Gastroesophageal sphincter (tissue), 4 donors: ENCODE results near the gene SLC6A12. TPM values are rescaled to one million over a fixed set of nuclear protein-coding genes. Genes with fewer than 3 reads are reported as not detected.

ENCODE experiments used
- ATAC-seq: fragments of 150-250 bp; one replicate; pipeline ENCODE4 v1.9.1; 2016; ENCODE audit warnings: mild to moderate bottlenecking, moderate library complexity
- H3K27ac ChIP-seq, 4 donors: fragments of 200-600 bp; sonication (generic) in 3 of 4; 1 replicate in 3 of 4; 2 replicates in 1 of 4; pipeline ENCODE4 v1.5.1; 2016 to 2019
- H3K27me3 ChIP-seq: fragments of 200-600 bp; sonication (generic); one replicate; pipeline ENCODE4 v1.5.1; 2019
- H3K36me3 ChIP-seq, 2 donors: fragments of 200-600 bp; sonication (generic); one replicate each; pipeline ENCODE4 v1.5.1; 2019; ENCODE audit warnings: control low read depth in 1 of 2
- H3K4me1 ChIP-seq, 3 donors: fragments of 200-600 bp; sonication (generic); 1 replicate in 2 of 3; 2 replicates in 1 of 3; pipeline ENCODE4 v1.5.1; 2016 to 2019; ENCODE audit warnings: control low read depth in 2 of 3
- H3K4me3 ChIP-seq, 2 donors: fragments of 200-600 bp; sonication (generic); one replicate each; pipeline ENCODE4 v1.5.1; 2019; ENCODE audit warnings: mild to moderate bottlenecking in 1 of 2, moderate library complexity in 1 of 2
- H3K9me3 ChIP-seq, 3 donors: fragments of 200-600 bp; sonication (generic); one replicate each; pipeline ENCODE4 v1.5.1; 2017 to 2019; ENCODE audit warnings: control low read depth in 2 of 3
- CTCF ChIP-seq, 4 experiments: fragments of 200-600 bp in 2 of 4; fragments of 450-650 bp in 2 of 4; sonication (generic) in 1 of 4; IDR thresholded peaks; one replicate each; pipeline ENCODE4 v1.5.1; 2017 to 2019; ENCODE audit warnings: antibody characterized with exemption in 4 of 4, mild to moderate bottlenecking in 2 of 4, moderate library complexity in 2 of 4
- EP300 ChIP-seq: sonication (generic); formaldehyde crosslinking; IDR thresholded peaks from one replicate; pipeline ENCODE4 v1.6.1; 2017; ENCODE audit warnings: antibody characterized with exemption, mild to moderate bottlenecking
- POLR2A ChIP-seq, 2 donors: fragments of 450-650 bp; IDR thresholded peaks; one replicate each; pipeline ENCODE4 v1.6.1; 2017; ENCODE audit warnings: antibody characterized with exemption in 2 of 2, mild to moderate bottlenecking in 2 of 2, moderate library complexity in 1 of 2
- POLR2AphosphoS5 ChIP-seq: sonication (generic); formaldehyde crosslinking; IDR thresholded peaks from one replicate; pipeline ENCODE4 v1.6.1; 2017; ENCODE audit warnings: antibody characterized with exemption
- WGBS, 2 donors: methylation state at CpG; one replicate each; pipeline ENCODE4 v1.1.5; 2018; ENCODE audit warnings: low coverage in 1 of 2; 5-methylcytosine and 5-hydroxymethylcytosine counted together
- total RNA-seq, 4 donors: library from RNA; depleted of rRNA; stranded (reverse); fragments of >200 nt; gene quantifications; one replicate each; pipeline ENCODE4 v1.1.0, GENCODE V29; 2016

The SLC6A12 gene
- total RNA-seq, 4 donors from 2014 or later: 11.3 TPM; not detected in 3

GRCh38 chr12:228846-229200 lies 14.9 kb upstream of the SLC6A12 start:
- no peaks in the 10 kb centered on the region for H3K9me3 ChIP-seq
- TF ChIP-seq POLR2AphosphoS5: no peak
- no peak for TF ChIP-seq POLR2A (IDR thresholded peaks at IDR 0.05)
- no peak for TF ChIP-seq CTCF (IDR thresholded peaks at IDR 0.05)
- TF ChIP-seq EP300: no peak
- H3K36me3 ChIP-seq: no peaks in the 10 kb centered on the region

GRCh38 chr12:227923-228845 lies 14.2 kb upstream of the SLC6A12 start:
- no peak overlapping the region for H3K4me3 ChIP-seq
- no peak for ATAC-seq
- no peaks in the 10 kb centered on the region for H3K9me3 ChIP-seq
- 56 to 76% methylated on average over 2 to 15 of the region's 18 CpGs for WGBS, 2 donors
- H3K4me1 ChIP-seq: no peaks in the 10 kb centered on the region
- peaks cover 30% of the 10 kb centered on the region for H3K27me3 ChIP-seq
- no peaks in the 10 kb centered on the region for H3K36me3 ChIP-seq
- TF ChIP-seq POLR2A (IDR thresholded peaks at IDR 0.05): no peak
- TF ChIP-seq POLR2AphosphoS5: no peak
- no peak for TF ChIP-seq CTCF (IDR thresholded peaks at IDR 0.05)
- no peak for TF ChIP-seq EP300
- no peak overlapping the region for H3K27ac ChIP-seq

More at GRCh38 chr12:228846-229200, 14.9 kb upstream of the SLC6A12 start:
- Histone ChIP-seq H3K27me3 (peaks cover 33% of the 10 kb centered on the region), H3K4me1 (no peaks in the 10 kb centered on the region), H3K4me3 (no peak overlapping the region), H3K27ac (no peak overlapping the region)
- 79% methylated on average over 2 of the region's 3 CpGs; no CpG with 5 or more reads in 1 of the 2 donors for WGBS, 2 donors
- ATAC-seq: no peak

GRCh38 chr12:227286-227915 lies 13.4 kb upstream of the SLC6A12 start:
- Histone ChIP-seq H3K27ac (no peak overlapping the region), H3K27me3 (peaks cover 26% of the 10 kb centered on the region), H3K4me1 (no peaks in the 10 kb centered on the region), H3K36me3 (no peaks in the 10 kb centered on the region), H3K4me3 (no peak overlapping the region), H3K9me3 (no peaks in the 10 kb centered on the region)
- WGBS, 2 donors: 100% methylated on average over 1 of the region's 7 CpGs; no CpG with 5 or more reads in 1 of the 2 donors
- ATAC-seq: no peak
- no peak for TF ChIP-seq POLR2A (IDR thresholded peaks at IDR 0.05)
- no peak for TF ChIP-seq EP300
- no peak for TF ChIP-seq CTCF (IDR thresholded peaks at IDR 0.05)

- Histone ChIP-seq H3K4me3 (no peak overlapping the region), H3K9me3 (no peaks in the 10 kb centered on the region), H3K4me1 (no peaks in the 10 kb centered on the region), H3K36me3 (no peaks in the 10 kb centered on the region), H3K27me3 (peaks cover 29% of the 10 kb centered on the region), H3K27ac (no peak overlapping the region)
- WGBS, 2 donors: 67% methylated on average over 1 of the region's 14 CpGs; no CpG with 5 or more reads in 1 of the 2 donors
- no peak for ATAC-seq
- no peak for TF ChIP-seq CTCF (IDR thresholded peaks at IDR 0.05)
- TF ChIP-seq POLR2A (IDR thresholded peaks at IDR 0.05): no peak
- no peak for TF ChIP-seq EP300
- no peak for TF ChIP-seq POLR2AphosphoS5
These were observed 12.4 kb upstream of the SLC6A12 start for GRCh38 chr12:226401-226800.
